IPS-18a (cell line): ENCODE data around the gene SYNPO2.

ENCODE experiments used
- H3K27ac ChIP-seq: one replicate; pipeline ENCODE4 v1.5.1; 2013; ENCODE audit warnings: low read length
- H3K27me3 ChIP-seq: one replicate; pipeline ENCODE4 v1.6.1; 2013; ENCODE audit warnings: mild to moderate bottlenecking, low read length; ENCODE audit not compliant: control insufficient read depth, insufficient read depth
- H3K36me3 ChIP-seq: one replicate; pipeline ENCODE4 v1.6.1; 2013; ENCODE audit warnings: low read depth, low read length; ENCODE audit not compliant: control insufficient read depth
- H3K4me1 ChIP-seq: one replicate; pipeline ENCODE4 v1.6.1; 2013; ENCODE audit warnings: low read depth, low read length; ENCODE audit not compliant: control insufficient read depth
- H3K4me3 ChIP-seq: one replicate; pipeline ENCODE4 v1.5.1; 2013; ENCODE audit warnings: low read length
- H3K9ac ChIP-seq: one replicate; pipeline ENCODE4 v1.6.1; 2013; ENCODE audit warnings: mild to moderate bottlenecking, low read length, moderate library complexity
- H3K9me3 ChIP-seq: one replicate; pipeline ENCODE4 v1.6.1; 2013; ENCODE audit warnings: low read depth, low read length; ENCODE audit not compliant: control insufficient read depth

Gene SYNPO2

GRCh38 chr4:118884716-118885115 lies 3.9 kb upstream of the SYNPO2 start:
- peaks cover 13% of the 10 kb centered on the region for H3K4me1 ChIP-seq
- H3K27me3 ChIP-seq, result peaks cover 15% of the 10 kb centered on the region
- H3K4me3 ChIP-seq, result no peak overlapping the region
- H3K36me3 ChIP-seq, result no peaks in the 10 kb centered on the region
- no peaks in the 10 kb centered on the region for H3K9me3 ChIP-seq
- H3K27ac ChIP-seq, result no peak overlapping the region
- H3K9ac ChIP-seq, result no peak overlapping the region

- H3K4me1 ChIP-seq, result peaks cover 13% of the 10 kb centered on the region
Observed at GRCh38 chr4:118889312-118889691, 648 bp downstream of the SYNPO2 start.

DNA sequence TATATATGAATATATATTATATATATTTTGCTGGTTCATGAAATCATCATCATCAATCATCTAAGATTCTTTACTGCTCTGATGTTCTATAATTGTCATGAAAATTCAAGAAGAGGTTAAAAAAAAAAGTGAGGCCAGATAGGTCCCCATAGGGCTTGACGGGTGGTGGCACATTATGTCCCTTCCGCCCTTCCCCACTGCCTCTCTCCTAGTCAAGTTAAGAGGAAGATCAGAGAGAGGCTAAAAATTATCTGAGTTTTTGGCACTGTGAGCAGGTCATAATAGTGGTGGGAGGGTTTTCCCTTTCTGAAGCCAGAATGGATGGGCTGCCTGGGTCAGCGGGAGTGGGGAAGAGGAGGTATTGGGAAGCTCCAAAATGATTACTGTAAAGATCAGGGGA lies 5.4 kb downstream of the SYNPO2 start:
- no peak overlapping the region for H3K4me3 ChIP-seq
- no peaks in the 10 kb centered on the region for H3K36me3 ChIP-seq
- peaks cover 3% of the 10 kb centered on the region for H3K27me3 ChIP-seq
- no peak overlapping the region for H3K9ac ChIP-seq
- H3K4me1 ChIP-seq, result peaks cover 4% of the 10 kb centered on the region
- no peaks in the 10 kb centered on the region for H3K9me3 ChIP-seq
- H3K27ac ChIP-seq, result no peak overlapping the region

More at GRCh38 chr4:118889312-118889691, 648 bp downstream of the SYNPO2 start:
- Histone ChIP-seq H3K9me3 (no peaks in the 10 kb centered on the region), H3K9ac (no peak overlapping the region), H3K36me3 (no peaks in the 10 kb centered on the region), H3K27ac (no peak overlapping the region), H3K4me3 (peak overlapping the region; percentile 63), H3K27me3 (peaks cover 15% of the 10 kb centered on the region)

- Histone ChIP-seq H3K27me3 (no peaks in the 10 kb centered on the region), H3K9me3 (no peaks in the 10 kb centered on the region), H3K4me3 (no peak overlapping the region), H3K4me1 (no peaks in the 10 kb centered on the region), H3K36me3 (no peaks in the 10 kb centered on the region), H3K9ac (no peak overlapping the region), H3K27ac (no peak overlapping the region)
Observed at GRCh38 chr4:118898221-118898620, 9.6 kb downstream of the SYNPO2 start.

- no peak overlapping the region for H3K27ac ChIP-seq
- H3K9ac ChIP-seq, result no peak overlapping the region
- H3K27me3 ChIP-seq, result no peaks in the 10 kb centered on the region
- no peaks in the 10 kb centered on the region for H3K36me3 ChIP-seq
- no peaks in the 10 kb centered on the region for H3K4me1 ChIP-seq
- H3K4me3 ChIP-seq, result no peak overlapping the region
- H3K9me3 ChIP-seq, result no peaks in the 10 kb centered on the region
Observed at GRCh38 chr4:118898684-118899138, 10.1 kb downstream of the SYNPO2 start.

- no peaks in the 10 kb centered on the region for H3K9me3 ChIP-seq
- H3K27me3 ChIP-seq, result no peaks in the 10 kb centered on the region
- no peak overlapping the region for H3K9ac ChIP-seq
- H3K36me3 ChIP-seq, result no peaks in the 10 kb centered on the region
- no peak overlapping the region for H3K4me3 ChIP-seq
- no peaks in the 10 kb centered on the region for H3K4me1 ChIP-seq
- H3K27ac ChIP-seq, result no peak overlapping the region
Observed at GRCh38 chr4:118904418-118904817, 15.8 kb downstream of the SYNPO2 start.

DNA sequence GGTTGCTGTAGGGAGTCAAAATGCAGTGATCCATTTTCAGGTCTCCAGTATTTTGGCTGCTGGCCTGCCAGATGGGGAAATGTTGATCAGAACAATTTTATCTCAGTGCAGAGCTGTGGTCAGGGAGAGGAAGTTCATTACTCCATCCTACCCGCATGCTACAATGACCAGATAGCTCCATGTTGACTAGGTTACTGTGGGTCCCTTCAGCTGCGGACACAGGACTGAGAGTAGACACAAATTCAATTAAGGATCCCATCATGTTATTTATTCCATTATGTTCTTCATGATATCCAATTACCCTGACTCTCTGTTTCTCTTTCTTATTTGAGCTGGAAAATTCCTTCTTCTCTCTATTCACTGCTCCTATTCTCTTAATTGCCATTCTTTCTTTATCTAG lies 16.3 kb downstream of the SYNPO2 start:
- Histone ChIP-seq H3K9ac (no peak overlapping the region), H3K36me3 (no peaks in the 10 kb centered on the region), H3K4me1 (no peaks in the 10 kb centered on the region), H3K27ac (no peak overlapping the region), H3K9me3 (no peaks in the 10 kb centered on the region), H3K27me3 (no peaks in the 10 kb centered on the region), H3K4me3 (no peak overlapping the region)

DNA sequence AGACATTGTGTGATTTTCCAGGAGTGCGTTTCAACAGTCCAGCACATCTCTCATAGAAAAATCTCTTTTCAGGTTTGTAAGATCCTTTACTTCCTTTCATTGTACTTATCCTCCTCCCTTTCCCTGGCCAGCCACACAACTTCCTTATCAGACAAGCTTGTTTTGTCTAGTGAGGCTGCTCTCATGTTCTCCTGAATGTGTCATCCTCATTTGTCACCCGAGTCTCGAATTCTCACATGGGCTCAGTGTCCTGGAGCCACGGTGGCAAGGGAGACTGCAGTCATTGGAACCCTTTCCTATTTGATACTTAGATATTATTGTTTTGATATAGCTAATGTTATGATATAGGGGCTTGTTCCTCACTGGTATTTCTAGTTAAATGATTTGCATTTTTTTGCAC lies 16.9 kb downstream of the SYNPO2 start:
- no peak overlapping the region for H3K9ac ChIP-seq
- no peaks in the 10 kb centered on the region for H3K4me1 ChIP-seq
- H3K27me3 ChIP-seq, result no peaks in the 10 kb centered on the region
- no peaks in the 10 kb centered on the region for H3K9me3 ChIP-seq
- H3K4me3 ChIP-seq, result no peak overlapping the region
- no peaks in the 10 kb centered on the region for H3K36me3 ChIP-seq
- H3K27ac ChIP-seq, result no peak overlapping the region

DNA sequence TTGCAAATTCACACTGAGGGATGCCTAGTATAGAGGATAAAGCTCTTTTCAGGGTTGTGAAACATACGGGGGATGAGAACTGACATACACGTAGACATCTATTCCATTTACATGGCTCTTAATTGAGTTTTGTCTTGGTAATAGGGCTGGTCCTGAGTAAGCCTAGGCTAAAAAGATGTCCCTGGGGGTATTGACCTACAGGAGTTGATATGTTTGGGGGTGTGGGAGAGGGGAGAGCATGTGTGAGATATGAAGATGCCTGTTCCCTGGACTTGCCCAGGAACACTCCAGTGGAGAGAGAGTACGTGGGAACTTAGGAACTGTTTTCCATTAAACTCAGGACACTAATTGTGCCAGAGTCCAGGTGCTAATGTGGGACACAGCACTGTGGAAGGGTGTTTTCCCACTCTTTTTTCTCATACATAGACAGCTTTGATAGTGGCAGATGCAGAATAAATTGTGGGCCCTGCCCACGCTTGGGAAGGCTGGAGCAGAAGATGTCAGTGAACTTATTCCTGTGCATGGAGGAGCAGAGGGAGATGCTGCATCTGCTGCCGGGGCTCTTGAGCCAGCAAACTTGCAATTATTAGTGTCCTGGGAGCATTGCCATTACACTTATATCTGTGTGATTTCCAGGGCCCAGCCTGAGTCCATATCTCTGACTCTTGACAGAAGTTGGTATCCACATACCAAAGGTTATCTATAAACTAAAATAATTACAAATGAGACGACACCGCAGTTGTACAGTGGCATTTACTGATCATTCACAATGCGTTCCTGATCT lies 20.7 kb downstream of the SYNPO2 start:
- Histone ChIP-seq H3K36me3 (no peaks in the 10 kb centered on the region), H3K9ac (no peak overlapping the region), H3K9me3 (no peaks in the 10 kb centered on the region), H3K27ac (no peak overlapping the region), H3K4me3 (no peak overlapping the region), H3K27me3 (no peaks in the 10 kb centered on the region), H3K4me1 (no peaks in the 10 kb centered on the region)

- no peak overlapping the region for H3K9ac ChIP-seq
- no peaks in the 10 kb centered on the region for H3K27me3 ChIP-seq
- no peaks in the 10 kb centered on the region for H3K9me3 ChIP-seq
- H3K4me1 ChIP-seq, result no peaks in the 10 kb centered on the region
- no peaks in the 10 kb centered on the region for H3K36me3 ChIP-seq
- no peak overlapping the region for H3K4me3 ChIP-seq
- H3K27ac ChIP-seq, result no peak overlapping the region
Observed at GRCh38 chr4:118910221-118910620, 21.6 kb downstream of the SYNPO2 start.

- Histone ChIP-seq H3K27ac (no peak overlapping the region), H3K9ac (no peak overlapping the region), H3K9me3 (no peaks in the 10 kb centered on the region), H3K36me3 (no peaks in the 10 kb centered on the region), H3K27me3 (no peaks in the 10 kb centered on the region), H3K4me1 (no peaks in the 10 kb centered on the region), H3K4me3 (no peak overlapping the region)
Observed at GRCh38 chr4:118911238-118911703, 22.6 kb downstream of the SYNPO2 start.

DNA sequence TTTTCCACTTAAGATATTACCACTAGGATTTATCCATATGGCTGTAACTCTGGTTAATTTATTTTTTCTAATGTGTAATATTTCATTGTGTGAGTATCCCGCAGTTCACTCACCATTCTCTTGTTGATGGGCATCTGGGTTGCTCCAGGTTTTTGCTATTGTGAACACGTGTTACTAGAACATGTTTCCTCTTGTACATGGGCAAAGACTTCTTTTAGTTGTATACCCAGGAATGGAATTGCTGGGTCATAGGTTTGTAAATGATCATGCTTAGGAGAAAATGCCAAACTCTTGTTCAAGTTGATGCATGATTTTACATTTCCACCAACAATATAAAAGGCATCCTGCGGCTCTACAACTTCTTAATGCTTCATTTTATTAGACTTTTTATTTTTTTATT lies 26.8 kb downstream of the SYNPO2 start:
- Histone ChIP-seq H3K27me3 (no peaks in the 10 kb centered on the region), H3K4me1 (no peaks in the 10 kb centered on the region), H3K36me3 (no peaks in the 10 kb centered on the region), H3K9ac (no peak overlapping the region), H3K4me3 (no peak overlapping the region), H3K27ac (no peak overlapping the region), H3K9me3 (no peaks in the 10 kb centered on the region)
